Calu3 (cell line): ENCODE measurements around the gene ARSJ. TPM values are rescaled to one million over a fixed set of nuclear protein-coding genes. Genes with fewer than 3 reads are reported as not detected.

ENCODE experiments used
- BruUV-seq: library from RNA; stranded (reverse); fragments of 400-500 nt; replicated peaks from 2 replicates; lab custom pipeline; 2021; lab: Mats Ljungman, UMichigan
- CTCF ChIA-PET: fragments of 300-600 bp; sonication (Branson Sonifier 250); formaldehyde crosslinking; loops from one replicate; lab custom pipeline; 2022; ENCODE audit warnings: antibody characterized with exemption; lab: Charles Lee
- DNase-seq: peaks from one replicate; pipeline ENCODE4 v3.0.0; 2022
- H3K27ac Mint-ChIP-seq: one replicate; pipeline ENCODE4 v1.8.0; 2022; ENCODE audit warnings: mixed read lengths; ENCODE audit not compliant: unreplicated experiment
- H3K27me3 Mint-ChIP-seq: one replicate; pipeline ENCODE4 v1.8.0; 2022; ENCODE audit warnings: mixed read lengths; ENCODE audit not compliant: unreplicated experiment
- H3K36me3 Mint-ChIP-seq: one replicate; pipeline ENCODE4 v1.8.0; 2022; ENCODE audit warnings: mild to moderate bottlenecking, moderate library complexity, mixed read lengths; ENCODE audit not compliant: insufficient read depth, unreplicated experiment
- H3K4me1 Mint-ChIP-seq: one replicate; pipeline ENCODE4 v1.8.0; 2022; ENCODE audit warnings: mild to moderate bottlenecking, low read depth, mixed read lengths; ENCODE audit not compliant: unreplicated experiment
- H3K4me3 Mint-ChIP-seq: one replicate; pipeline ENCODE4 v1.8.0; 2022; ENCODE audit warnings: mild to moderate bottlenecking, low read depth, moderate library complexity, mixed read lengths; ENCODE audit not compliant: unreplicated experiment
- H3K9me3 Mint-ChIP-seq: one replicate; pipeline ENCODE4 v1.8.0; 2022; ENCODE audit warnings: low read depth, mixed read lengths; ENCODE audit not compliant: unreplicated experiment
- CTCF ChIP-seq: fragments of 200-600 bp; IDR thresholded peaks from one replicate; pipeline ENCODE4 v1.8.0; 2022; ENCODE audit warnings: antibody characterized with exemption; ENCODE audit not compliant: unreplicated experiment
- intact Hi-C: fragments of 100-400 bp; cut with micrococcal nuclease; formaldehyde crosslinking; loops from one replicate; pipeline ENCODE4 v1.10.0; 2022; ENCODE audit not compliant: unreplicated experiment
- total RNA-seq: library from RNA; stranded (reverse); gene quantifications from 2 replicates; pipeline ENCODE4 v1.2.3, GENCODE V29; 2022

Gene ARSJ
- total RNA-seq, 1 experiment from 2014 or later: 12.5 TPM

DNA sequence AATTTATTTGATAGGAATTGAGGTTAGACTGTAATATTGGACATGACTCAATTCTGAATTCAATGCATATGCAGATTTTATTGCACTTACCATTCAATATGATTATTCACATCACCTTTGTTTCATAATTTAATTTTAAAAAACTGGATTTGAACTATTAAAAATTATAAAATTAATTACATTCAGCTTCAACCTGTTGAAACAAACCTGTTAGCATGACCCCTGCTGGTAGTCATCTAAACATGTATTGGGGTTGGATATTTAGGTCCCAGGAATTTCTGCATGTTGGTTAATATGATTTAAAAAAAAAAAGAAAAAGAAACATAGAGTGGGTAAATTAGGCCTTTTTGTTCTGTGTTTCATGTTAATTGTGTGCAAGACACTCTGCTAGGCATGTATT, 85.9 kb downstream of the ARSJ start:
- TF ChIP-seq CTCF: no peak
- DNase-seq: no peak
- Mint-ChIP-seq H3K4me1 (no peaks in the 10 kb centered on the region), H3K9me3 (no peaks in the 10 kb centered on the region), H3K36me3 (no peaks in the 10 kb centered on the region), H3K27me3 (no peaks in the 10 kb centered on the region), H3K4me3 (no peak overlapping the region), H3K27ac (no peak overlapping the region)
- no TSS peak for BruUV-seq
- CTCF ChIA-PET: interaction anchor here (0.5 to 1.0 kb wide), 2 partner anchors 446 to 499 kb away, joined by 3 to 7 read pairs; no protein-coding TSS in a partner anchor
- intact Hi-C loops: loop anchor here (5.0 kb wide), 2 partner anchors 111 to 496 kb away; no protein-coding TSS in a partner anchor

DNA sequence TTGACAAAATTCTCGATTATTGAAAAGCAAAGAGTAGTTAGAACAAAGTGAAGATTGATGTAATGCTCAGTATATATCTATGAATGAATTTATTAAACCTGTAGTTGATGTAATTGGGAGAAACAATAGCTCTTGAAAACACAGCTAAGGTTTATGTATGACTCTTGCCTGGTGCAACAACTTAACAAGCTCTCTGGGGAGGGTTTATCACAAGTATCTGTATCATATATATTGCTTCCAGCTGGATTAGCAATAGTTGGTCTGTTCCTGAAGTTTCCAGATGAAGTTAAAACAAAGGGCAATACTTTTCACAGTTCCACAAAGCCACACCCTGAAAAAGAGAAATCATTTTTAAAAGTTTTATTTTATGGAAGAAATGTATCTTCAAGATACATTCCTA, 91.4 kb downstream of the ARSJ start:
- Mint-ChIP-seq H3K4me3 (no peak overlapping the region), H3K36me3 (no peaks in the 10 kb centered on the region), H3K27ac (no peak overlapping the region), H3K9me3 (no peaks in the 10 kb centered on the region), H3K4me1 (no peaks in the 10 kb centered on the region), H3K27me3 (no peaks in the 10 kb centered on the region)
- TF ChIP-seq CTCF: no peak
- BruUV-seq: no TSS peak
- intact Hi-C loops: no loop called here
- CTCF ChIA-PET: no interaction called here
- no peak for DNase-seq

- Mint-ChIP-seq H3K4me1 (no peaks in the 10 kb centered on the region), H3K36me3 (no peaks in the 10 kb centered on the region), H3K27me3 (no peaks in the 10 kb centered on the region), H3K27ac (no peak overlapping the region), H3K4me3 (no peak overlapping the region), H3K9me3 (no peaks in the 10 kb centered on the region)
- intact Hi-C loops: no loop called here
- TF ChIP-seq CTCF: no peak
- CTCF ChIA-PET: interaction anchor here (0.6 kb wide), 1 partner anchor 69 kb away, joined by 3 read pairs; no protein-coding TSS in a partner anchor
- no peak for DNase-seq
- no TSS peak for BruUV-seq
Observed at GRCh38 chr4:113885291-113885690, 94.2 kb downstream of the ARSJ start.

DNA sequence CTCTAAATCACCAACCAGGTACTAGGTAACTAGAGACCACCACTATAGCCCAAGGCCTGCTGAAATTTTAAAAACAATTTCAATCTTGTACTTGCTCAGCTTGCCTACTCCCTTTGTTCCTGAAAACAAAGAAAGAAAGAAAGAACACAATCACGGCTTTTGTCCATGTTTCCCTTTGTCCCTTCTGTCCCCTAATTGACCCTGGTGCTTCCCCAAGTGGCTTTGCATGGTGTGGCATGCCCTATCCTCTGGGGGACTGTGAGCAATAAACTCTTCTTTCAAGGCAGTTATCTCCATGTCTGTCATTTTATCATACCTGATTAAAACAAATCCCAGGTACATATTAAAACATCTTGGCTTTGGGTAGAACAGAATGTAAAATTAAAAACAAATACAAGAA, 94.8 kb downstream of the ARSJ start:
- CTCF ChIA-PET: no interaction called here
- no peak for TF ChIP-seq CTCF
- DNase-seq: no peak
- Mint-ChIP-seq H3K27ac (no peak overlapping the region), H3K27me3 (no peaks in the 10 kb centered on the region), H3K4me1 (no peaks in the 10 kb centered on the region), H3K36me3 (no peaks in the 10 kb centered on the region), H3K9me3 (no peaks in the 10 kb centered on the region), H3K4me3 (no peak overlapping the region)
- BruUV-seq: no TSS peak
- intact Hi-C loops: no loop called here
